SK-N-SH (cell line): Measurements from ENCODE around the gene PCSK6. TPM values are rescaled to one million over a fixed set of nuclear protein-coding genes. Genes with fewer than 3 reads are reported as not detected.

Source experiments
- CTCF ChIA-PET: fragments of 300-600, 350-600 bp; formaldehyde crosslinking; extraction: SDS; loops from one replicate; lab custom pipeline; 2021; lab: Yijun Ruan, JAX
- POLR2A ChIA-PET: fragments of 350-600 bp; sonication (Branson Sonifier 250); formaldehyde crosslinking; extraction: SDS; loops from one replicate; lab custom pipeline; 2020; ENCODE audit warnings: antibody characterized with exemption, inconsistent platforms; lab: Yijun Ruan, JAX
- DNase-seq: peaks from one replicate; pipeline ENCODE4 v3.0.0; 2012
- H2AFZ ChIP-seq: fragments of 200-600 bp; sonication (generic); 2 replicates; pipeline ENCODE4 v1.8.1; 2016; ENCODE audit warnings: antibody characterized with exemption, mild to moderate bottlenecking, low read depth
- H3F3A ChIP-seq: fragments of 200-600 bp; sonication (generic); replicated peaks from 2 replicates; pipeline ENCODE3; 2016; ENCODE audit warnings: antibody characterized with exemption, mild to moderate bottlenecking; ENCODE audit not compliant: insufficient read depth
- H3K27ac ChIP-seq, 2 experiments: fragments of 200-500 bp in 1 of 2; fragments of 200-600 bp in 1 of 2; sonication (Bioruptor generic) in 1 of 2; sonication (generic), shearing (Covaris generic) in 1 of 2; 2 replicates each; pipeline versions ENCODE4 v1.5.1 to v1.6.1; 2014 to 2016; ENCODE audit warnings: low read depth in 2 of 2, inconsistent platforms in 1 of 2, low read length in 1 of 2, mild to moderate bottlenecking in 1 of 2, mixed read lengths in 1 of 2
- H3K27me3 ChIP-seq: fragments of 200-600 bp; sonication (generic), shearing (Covaris generic); 2 replicates; pipeline ENCODE4 v1.6.1; 2016; ENCODE audit warnings: mixed run types; ENCODE audit not compliant: insufficient read depth
- H3K36me3 ChIP-seq, 2 experiments: fragments of 200-500 bp in 1 of 2; fragments of 200-600 bp in 1 of 2; sonication (Bioruptor generic) in 1 of 2; sonication (generic) in 1 of 2; replicated peaks in 1 of 2; 2 replicates each; pipeline versions ENCODE3 to v1.5.1; 2014 to 2016; ENCODE audit warnings: low read length in 1 of 2, mild to moderate bottlenecking in 1 of 2; ENCODE audit not compliant: insufficient read depth in 2 of 2, control insufficient read depth in 1 of 2
- H3K4me1 ChIP-seq, 2 experiments: fragments of 200-500 bp in 1 of 2; fragments of 200-600 bp in 1 of 2; sonication (Bioruptor generic) in 1 of 2; sonication (generic), shearing (Covaris generic) in 1 of 2; 2 replicates each; pipeline versions ENCODE4 v1.5.1 to v1.6.1; 2014 to 2016; ENCODE audit warnings: low read depth in 1 of 2, low read length in 1 of 2, mixed run types in 1 of 2; ENCODE audit not compliant: insufficient read depth in 2 of 2, control insufficient read depth in 1 of 2
- H3K4me2 ChIP-seq: fragments of 200-600 bp; sonication (generic), shearing (Covaris generic); 2 replicates; pipeline ENCODE4 v1.6.1; 2017; ENCODE audit warnings: mixed run types
- H3K4me3 ChIP-seq, 2 experiments: fragments of 200-500 bp in 1 of 2; fragments of 200-600 bp in 1 of 2; sonication (Bioruptor generic) in 1 of 2; sonication (generic), shearing (Covaris generic) in 1 of 2; 2 replicates each; pipeline versions ENCODE4 v1.5.1 to v1.8.1; 2014 to 2016; ENCODE audit warnings: low read depth in 2 of 2, inconsistent platforms in 1 of 2, low read length in 1 of 2, mild to moderate bottlenecking in 1 of 2, mixed read lengths in 1 of 2, moderate library complexity in 1 of 2
- H3K79me2 ChIP-seq: fragments of 200-600 bp; sonication (generic); 2 replicates; pipeline ENCODE4 v1.8.1; 2017; ENCODE audit warnings: mild to moderate bottlenecking; ENCODE audit not compliant: insufficient read depth
- H3K9ac ChIP-seq: fragments of 200-600 bp; sonication (generic); 2 replicates; pipeline ENCODE4 v1.6.1; 2017; ENCODE audit warnings: mixed run types
- H3K9me2 ChIP-seq: fragments of 200-600 bp; sonication (generic); 2 replicates; pipeline ENCODE4 v1.6.1; 2017; ENCODE audit warnings: mixed run types
- H3K9me3 ChIP-seq: fragments of 200-600 bp; sonication (generic); 2 replicates; pipeline ENCODE4 v1.6.1; 2017; ENCODE audit warnings: mixed run types, mild to moderate bottlenecking, moderate library complexity
- H4K20me1 ChIP-seq: fragments of 200-600 bp; sonication (generic); 2 replicates; pipeline ENCODE4 v1.6.1; 2017; ENCODE audit warnings: mild to moderate bottlenecking, mixed run types; ENCODE audit not compliant: insufficient read depth
- ELF1 ChIP-seq: IDR thresholded peaks from 2 replicates; pipeline ENCODE4 v1.4.0; 2012
- FOXJ3 ChIP-seq: sonication (generic); formaldehyde crosslinking; IDR thresholded peaks from 2 replicates; pipeline ENCODE4 v1.5.1; 2020; ENCODE audit warnings: mild to moderate bottlenecking, missing genetic modification reagents
- GABPA ChIP-seq: IDR thresholded peaks from 2 replicates; pipeline ENCODE4 v1.4.0; 2012; ENCODE audit warnings: low read depth, mild to moderate bottlenecking
- GATA2 ChIP-seq: sonication (generic); formaldehyde crosslinking; IDR thresholded peaks from 2 replicates; pipeline ENCODE4 v1.5.0; 2020; ENCODE audit warnings: mild to moderate bottlenecking, missing genetic modification reagents
- IRF3 ChIP-seq: fragments of 150-350 bp; IDR thresholded peaks from 2 replicates; pipeline ENCODE4 v1.6.1; 2016; ENCODE audit warnings: mild to moderate bottlenecking, low read depth, low read length
- MXI1 ChIP-seq: IDR thresholded peaks from 2 replicates; pipeline ENCODE4 v1.6.1; 2012; ENCODE audit warnings: mild to moderate bottlenecking, low read depth, low read length, improper control_type of control experiment
- NFIC ChIP-seq: IDR thresholded peaks from 2 replicates; pipeline ENCODE4 v1.4.0; 2012; ENCODE audit warnings: borderline replicate concordance
- NRF1 ChIP-seq: IDR thresholded peaks from 2 replicates; pipeline ENCODE4 v1.6.1; 2012; ENCODE audit warnings: low read depth, mild to moderate bottlenecking, low read length
- REST ChIP-seq: IDR thresholded peaks from 2 replicates; pipeline ENCODE4 v1.6.1; 2012; ENCODE audit warnings: mild to moderate bottlenecking, low read depth, low read length, moderate library complexity
- RFX5 ChIP-seq: IDR thresholded peaks from 2 replicates; pipeline ENCODE4 v1.6.1; 2012; ENCODE audit warnings: mild to moderate bottlenecking, improper control_type of control experiment, low read length
- SIN3A ChIP-seq: IDR thresholded peaks from 2 replicates; pipeline ENCODE4 v1.6.1; 2012; ENCODE audit warnings: low read depth, mild to moderate bottlenecking, low read length, moderate library complexity, borderline replicate concordance
- SMC3 ChIP-seq: IDR thresholded peaks from 2 replicates; pipeline ENCODE4 v1.6.1; 2012; ENCODE audit warnings: low read depth, low read length, improper control_type of control experiment
- USF1 ChIP-seq: IDR thresholded peaks from 2 replicates; pipeline ENCODE4 v1.4.0; 2012; ENCODE audit warnings: low read depth, borderline replicate concordance
- USF2 ChIP-seq: fragments of 150-350 bp; IDR thresholded peaks from 2 replicates; pipeline ENCODE4 v1.6.1; 2017; ENCODE audit warnings: antibody characterized with exemption, low read length, low read depth, borderline replicate concordance
- WGBS: methylation state at CpG from one replicate; pipeline ENCODE4 v1.1.6; 2017; ENCODE audit warnings: low lambda C conversion rate; 5-methylcytosine and 5-hydroxymethylcytosine counted together
- polyA plus RNA-seq, 3 experiments: library from polyadenylated mRNA; depleted of rRNA; stranded (reverse); fragments of >200 nt; gene quantifications; 2 replicates each; pipeline ENCODE4 v1.2.3, GENCODE V29; 2012

PCSK6 gene
- polyA plus RNA-seq, 1 of the 3 experiments (the other 2 are of a cell fraction), result 0.03 TPM

DNA sequence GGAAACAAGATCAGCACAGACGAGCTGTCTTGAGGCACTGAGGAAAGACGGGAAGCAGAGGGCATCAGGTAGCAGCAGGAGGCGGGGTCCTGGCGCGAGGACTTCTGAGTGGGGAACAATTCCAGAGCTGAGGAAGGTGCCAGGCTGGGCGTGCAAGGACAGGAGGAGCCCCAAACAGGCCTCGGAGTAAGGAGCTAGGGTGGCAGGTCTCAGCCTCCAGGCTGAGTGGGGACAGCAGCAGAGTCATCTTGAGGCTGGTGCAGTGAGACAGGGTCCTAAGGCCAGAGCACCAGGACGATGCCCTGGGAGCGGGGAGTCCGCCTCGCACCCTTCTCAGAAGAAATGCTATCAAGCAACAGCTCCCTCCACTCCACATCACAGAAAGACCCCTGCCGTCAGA lies 78.4 kb downstream of the PCSK6 start:
- Histone ChIP-seq H2AFZ (no peak overlapping the region), H3K27ac (no peak overlapping the region), H3K27me3 (no peaks in the 10 kb centered on the region), H3K9me2 (no peaks in the 10 kb centered on the region), H3K36me3 (no peaks in the 10 kb centered on the region), H3K4me2 (no peak overlapping the region), H4K20me1 (no peaks in the 10 kb centered on the region), H3K79me2 (no peaks in the 10 kb centered on the region), H3K9ac (no peak overlapping the region), H3K9me3 (no peaks in the 10 kb centered on the region), H3K4me3 (no peak overlapping the region), H3K4me1 (no peaks in the 10 kb centered on the region; a peak in 1 of 4 replicates), H3F3A (no peaks in the 10 kb centered on the region)
- POLR2A ChIA-PET, result no interaction called here
- DNase-seq, result no peak
- 57% methylated on average over 8 of the region's 12 CpGs for WGBS
- no peak for TF ChIP-seq IRF3
- no peak for TF ChIP-seq GATA2
- TF ChIP-seq NFIC, result no peak
- TF ChIP-seq NRF1, result no peak
- no peak for TF ChIP-seq SIN3A
- no peak for TF ChIP-seq MXI1
- TF ChIP-seq USF2, result no peak
- no peak for TF ChIP-seq RFX5
- TF ChIP-seq ELF1, result no peak
- TF ChIP-seq GABPA, result no peak
- no peak for TF ChIP-seq USF1
- no peak for TF ChIP-seq SMC3
- TF ChIP-seq REST, result no peak
- TF ChIP-seq FOXJ3 (CRISPR knock-in tag), result no peak
- CTCF ChIA-PET, result no interaction called here
